Activated CD4-positive, CD25-positive, alpha-beta regulatory T cell treated with anti-CD3 and anti-CD28 coated beads, Interleukin-2, amount 50 U/mL, for 24 hours (primary cell): Measurements from ENCODE around the gene RDH12.

Source experiments
- ATAC-seq, 2 donors: fragments of 150-1000 bp; cut with Tn5 transposase; one replicate each; pipeline ENCODE4 v1.10.0; 2021; ENCODE audit warnings: mild to moderate bottlenecking in 1 of 2, moderate library complexity in 1 of 2

The RDH12 gene

DNA sequence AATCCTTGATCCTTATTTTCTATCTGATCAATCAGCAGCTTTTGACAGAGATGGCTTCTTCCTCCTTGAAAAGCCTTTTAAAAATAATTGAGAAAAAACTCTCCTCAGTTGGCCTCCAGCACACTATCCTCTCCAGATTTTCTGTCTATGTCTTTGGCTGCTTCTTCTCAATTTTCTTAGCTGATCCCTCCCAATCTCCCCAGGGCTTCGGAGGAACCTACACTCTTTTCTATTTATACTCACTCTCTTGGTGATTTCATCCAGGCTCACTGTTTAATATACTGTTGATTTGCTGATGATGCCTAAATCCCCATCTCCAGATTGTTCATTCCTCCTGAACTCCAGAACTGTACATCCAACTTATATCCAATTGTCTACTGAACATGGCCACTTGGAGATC lies 54.8 kb downstream of the RDH12 start:
- ATAC-seq: no peak

DNA sequence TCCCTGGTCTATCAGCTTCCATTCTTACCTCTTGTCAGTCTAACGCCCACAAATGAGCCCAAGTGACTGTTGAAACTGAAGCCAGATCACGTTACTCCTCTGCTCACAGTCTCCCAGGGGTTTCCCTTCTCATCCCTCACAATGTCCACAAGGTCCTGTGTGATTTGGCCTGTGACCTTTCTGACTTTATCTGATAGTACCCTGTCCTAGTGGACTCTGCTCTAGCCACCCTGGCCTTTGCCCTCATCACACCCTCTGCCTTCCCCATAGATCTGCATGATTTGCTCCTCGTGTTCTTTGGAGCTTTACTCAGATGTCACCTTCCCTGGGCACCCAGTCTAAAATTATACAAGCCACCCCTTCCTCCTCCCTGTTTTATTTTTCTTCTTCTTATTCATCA lies 55.5 kb downstream of the RDH12 start:
- ATAC-seq: no peak

DNA sequence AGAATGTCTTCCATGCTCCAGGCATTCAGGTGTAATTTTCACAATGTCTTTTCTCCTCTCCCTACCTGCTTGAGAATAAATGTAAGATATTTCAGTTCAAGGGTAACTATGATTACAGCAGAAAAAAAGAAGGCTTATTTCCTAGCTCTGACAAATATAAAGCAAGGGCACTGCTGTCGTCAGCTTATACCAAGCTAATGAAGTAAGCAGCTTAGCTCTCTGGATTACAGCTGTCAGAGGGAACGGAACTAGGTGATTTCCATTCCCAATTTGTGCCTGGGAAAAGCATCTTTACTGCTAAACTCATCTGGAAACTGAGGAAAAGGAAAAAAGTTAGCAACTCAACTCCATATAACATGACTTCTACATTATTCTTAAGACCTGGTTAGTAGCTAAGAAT lies 58.2 kb downstream of the RDH12 start:
- no peak for ATAC-seq

DNA sequence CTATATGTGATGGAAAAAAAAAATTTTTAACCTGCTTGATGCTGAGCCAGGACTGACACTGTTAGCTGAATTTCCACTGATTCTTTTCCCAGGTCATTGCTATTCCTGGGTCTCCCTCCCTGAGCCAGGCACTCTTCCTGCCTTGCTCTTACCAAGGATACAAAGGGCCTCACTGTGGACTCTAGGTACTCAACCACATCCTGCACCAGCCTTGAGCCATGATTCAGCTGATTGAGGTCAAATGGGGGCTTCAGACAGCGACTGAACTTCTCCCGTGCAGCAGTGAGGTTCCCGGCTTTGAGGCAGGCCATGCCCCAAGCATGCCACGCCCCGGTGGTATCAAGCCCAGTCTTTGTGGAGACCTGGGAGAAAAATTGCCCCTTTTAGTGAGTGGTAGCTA lies 60.4 kb downstream of the RDH12 start:
- no peak for ATAC-seq

DNA sequence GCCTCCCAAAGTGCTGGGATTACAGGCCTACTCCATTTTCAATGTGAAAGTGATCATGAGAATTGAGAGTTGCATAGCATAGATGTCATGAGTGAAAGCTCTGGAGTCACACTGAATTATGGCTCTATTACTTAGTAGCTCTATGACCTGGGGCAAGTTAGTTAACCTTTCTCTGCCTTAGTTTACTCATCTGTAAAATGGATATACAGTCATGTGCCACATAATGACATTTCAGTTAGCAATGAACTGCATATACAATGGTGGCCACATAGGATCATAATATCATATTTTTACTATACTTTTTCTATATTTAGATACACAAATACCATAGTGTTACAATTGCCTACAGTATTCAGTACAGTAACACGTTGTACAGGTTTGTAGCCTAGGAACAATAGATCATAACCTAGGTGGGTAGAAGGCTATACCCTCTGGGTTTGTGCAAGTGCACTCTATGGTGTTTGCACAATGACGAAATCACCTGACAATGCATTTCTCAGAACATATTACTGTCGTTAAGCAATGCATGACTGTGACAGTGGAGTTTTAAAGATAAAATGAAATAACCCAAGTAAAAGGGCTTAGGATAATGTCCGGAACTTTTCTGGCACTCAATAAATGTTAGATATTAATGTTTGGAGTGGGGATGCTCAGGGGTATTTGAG lies 61.6 kb downstream of the RDH12 start:
- no peak for ATAC-seq

DNA sequence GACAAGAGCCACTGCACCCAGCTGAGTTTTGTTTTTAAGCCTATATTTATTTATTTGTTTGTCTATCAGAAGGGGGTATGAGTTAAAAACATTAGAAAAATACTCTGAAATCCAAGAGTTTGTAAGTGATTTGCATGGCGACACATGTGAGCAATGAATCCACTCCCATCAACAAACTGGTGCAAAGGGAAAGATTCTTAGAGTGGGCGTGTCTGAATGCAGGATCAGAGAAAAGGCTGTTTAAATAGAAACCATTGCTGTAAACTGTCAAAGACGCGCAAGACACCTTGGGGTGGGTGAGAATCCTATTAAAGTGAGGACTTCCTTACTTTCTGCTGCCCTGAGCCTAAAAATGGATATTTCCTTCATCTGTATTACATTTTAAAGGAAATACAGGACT lies 62.8 kb downstream of the RDH12 start:
- ATAC-seq: no peak

DNA sequence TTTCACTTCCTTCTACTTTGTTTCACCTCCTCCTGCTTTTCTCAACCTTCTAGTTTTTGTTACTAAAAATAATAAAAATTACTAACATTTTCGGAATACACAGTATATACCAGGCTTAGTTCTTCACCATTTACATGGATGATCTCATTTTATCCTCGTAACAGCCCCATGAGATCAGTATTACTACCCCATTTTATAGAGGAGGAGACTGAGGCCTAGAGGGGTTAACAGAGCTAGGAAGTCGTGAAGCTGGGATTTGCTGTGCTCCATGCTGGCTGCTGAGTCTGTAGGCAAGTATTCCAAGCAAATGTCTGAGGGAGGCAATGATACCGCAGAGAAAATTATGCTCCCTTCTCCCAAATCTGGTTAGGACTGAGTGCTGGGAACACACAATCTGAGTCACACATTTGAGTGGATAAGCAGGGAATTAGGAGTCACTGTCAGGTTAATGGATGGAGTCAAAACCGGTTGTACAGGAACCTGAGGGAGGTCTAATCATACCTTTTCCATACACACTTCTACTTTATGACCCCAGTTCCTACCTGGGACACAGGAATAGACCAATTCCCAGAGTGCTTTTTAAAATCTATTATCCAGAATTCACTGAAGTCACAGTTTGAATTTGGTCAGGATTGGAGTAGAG lies 63.6 kb downstream of the RDH12 start:
- ATAC-seq: no peak

DNA sequence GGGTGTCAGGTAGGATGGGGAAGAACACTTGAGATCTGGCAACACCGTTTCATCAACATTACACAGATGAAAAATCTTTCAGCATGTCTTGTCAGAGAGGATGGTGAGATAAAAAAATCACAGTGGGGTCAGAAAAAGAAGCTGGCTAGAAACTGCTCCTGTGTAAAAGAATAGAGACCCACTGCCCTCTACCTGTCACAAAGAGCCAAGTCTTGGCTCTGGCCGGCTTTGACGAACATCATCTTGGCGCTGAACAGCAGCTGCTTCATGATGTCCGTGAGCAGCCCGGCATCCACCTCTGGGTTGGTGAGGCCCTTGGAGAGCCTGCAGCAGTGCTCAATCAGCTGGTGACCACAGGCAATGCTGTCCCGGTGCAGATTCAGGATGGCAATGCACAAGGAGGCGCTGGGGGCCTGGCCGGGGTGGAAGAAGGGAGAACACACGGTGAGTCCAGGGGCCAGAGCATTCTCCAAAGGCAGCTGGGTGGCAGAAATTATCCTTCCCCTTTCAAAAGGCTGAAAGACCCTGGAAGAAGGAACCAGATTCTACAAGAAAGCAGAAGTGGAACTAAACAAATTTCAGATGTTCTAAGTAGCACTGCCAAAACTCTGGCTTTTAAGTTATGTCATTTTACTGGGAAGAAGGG lies 64.5 kb downstream of the RDH12 start:
- ATAC-seq: no peak

DNA sequence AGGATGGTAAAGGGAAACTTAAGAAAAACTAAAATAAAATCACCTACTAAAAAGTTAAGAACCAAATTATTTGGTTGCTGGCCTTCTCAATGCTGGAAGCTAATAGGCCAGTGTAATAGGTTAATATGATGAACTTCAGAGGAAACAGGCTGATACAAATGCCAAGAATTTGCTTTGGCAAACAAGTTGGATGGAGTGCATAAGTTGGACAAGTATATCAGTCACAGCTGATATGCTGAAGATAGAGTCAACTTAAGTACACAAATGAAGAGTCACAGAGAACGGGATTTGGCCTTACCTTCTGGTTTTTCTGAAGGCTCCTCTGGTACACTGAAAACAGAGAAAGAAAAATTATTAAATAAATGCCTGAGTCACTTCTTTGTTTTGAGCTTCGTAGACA lies 66.5 kb downstream of the RDH12 start:
- no peak for ATAC-seq

DNA sequence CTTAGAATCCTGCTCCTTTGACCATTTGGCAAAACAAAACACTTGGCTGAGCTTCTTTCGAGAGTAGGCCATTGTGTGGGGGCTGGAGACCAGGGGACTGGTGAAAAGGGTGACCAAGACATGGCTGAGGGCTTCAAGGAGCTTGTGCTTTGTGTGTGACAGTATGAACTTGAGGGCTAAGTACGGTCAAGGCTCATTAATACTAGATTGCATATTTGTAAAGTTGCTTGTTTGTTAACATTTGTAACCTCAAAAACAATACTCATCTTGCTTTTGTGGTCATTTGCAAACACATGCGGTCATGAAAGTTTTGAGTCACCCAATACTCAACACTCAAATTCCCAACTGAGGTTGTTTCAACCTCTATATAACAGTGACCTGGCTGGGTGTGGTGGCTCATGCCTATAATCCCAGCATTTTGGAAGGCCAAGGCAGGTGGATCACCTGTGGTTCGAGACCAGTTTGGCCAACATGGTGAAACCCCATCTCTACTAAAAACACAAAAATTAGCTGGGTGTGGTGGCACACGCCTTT lies 72.2 kb downstream of the RDH12 start:
- no peak for ATAC-seq

DNA sequence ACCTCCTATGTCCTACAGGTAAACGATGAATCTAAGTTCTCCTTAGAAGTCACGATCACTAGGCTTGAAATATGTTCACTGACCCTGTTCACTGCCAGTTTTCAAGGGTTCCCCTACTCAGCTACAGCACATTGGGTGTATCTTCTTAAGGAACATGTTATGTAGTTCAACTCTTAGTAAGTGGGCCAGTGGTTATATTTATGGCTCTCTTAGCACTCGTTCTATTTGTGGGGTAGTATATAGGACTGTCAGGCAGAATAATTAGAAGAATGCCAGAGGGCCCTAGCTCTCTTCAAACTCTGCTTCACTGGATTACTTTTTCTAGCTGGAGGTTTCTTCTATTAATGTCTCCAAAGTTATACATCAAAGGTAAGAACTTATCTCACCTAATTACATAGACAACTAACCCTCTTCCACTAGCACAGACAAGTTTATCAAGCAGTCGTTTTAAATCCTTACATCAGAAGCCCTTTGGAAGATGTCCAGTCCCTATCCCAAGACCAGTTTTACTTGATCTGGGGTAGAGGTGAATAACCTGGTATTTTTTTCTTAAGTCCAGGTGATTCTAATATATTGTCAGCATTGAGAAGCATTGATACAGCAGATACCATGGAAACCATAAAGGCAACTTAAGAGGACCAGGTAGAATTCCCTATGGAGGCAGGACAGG lies 75.1 kb downstream of the RDH12 start:
- no peak for ATAC-seq

DNA sequence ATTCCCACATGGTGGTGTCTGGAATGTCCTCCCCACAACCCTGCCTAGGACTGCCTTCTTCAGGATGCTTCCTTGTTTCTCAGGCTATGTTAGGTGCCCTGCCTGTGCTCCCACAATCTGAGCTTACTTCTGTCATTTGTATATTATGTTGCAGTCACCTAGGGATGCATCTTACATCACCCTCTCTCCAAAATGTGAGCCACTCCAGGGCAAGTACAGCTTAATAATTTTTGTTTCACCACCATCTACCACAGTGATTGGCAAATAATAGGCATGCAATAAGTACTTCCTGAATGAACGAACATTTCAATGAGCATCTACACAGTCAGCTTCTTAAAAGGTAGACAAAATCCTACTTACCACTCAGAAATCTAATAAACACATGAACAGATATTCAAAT lies 77.1 kb downstream of the RDH12 start:
- ATAC-seq: no peak

DNA sequence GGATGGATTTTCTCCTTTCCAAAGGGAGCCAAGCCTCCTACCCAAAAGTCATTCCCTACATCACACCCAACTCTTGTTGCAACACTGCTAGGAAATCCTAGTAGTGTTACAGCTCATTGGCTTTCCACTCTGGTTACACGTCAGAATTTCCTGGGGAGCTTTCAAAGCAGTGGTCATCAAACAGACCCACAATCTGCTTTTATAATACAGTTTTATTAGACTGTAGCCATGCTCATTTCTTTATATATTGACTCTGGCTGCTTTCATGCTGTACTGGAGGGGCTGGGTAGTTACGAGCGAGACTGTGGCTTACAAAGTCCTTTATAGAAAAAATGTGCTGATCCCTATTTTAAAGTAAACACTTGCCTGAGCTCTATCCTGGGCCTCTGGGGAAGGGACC lies 80.4 kb downstream of the RDH12 start:
- no peak for ATAC-seq
